ENCODE results near the gene ACADS. TPM values are rescaled to one million over a fixed set of nuclear protein-coding genes. Genes with fewer than 3 reads are reported as not detected.

ACADS gene
- total RNA-seq, 1 donor from 2014 or later: 5.9 TPM

DNA sequence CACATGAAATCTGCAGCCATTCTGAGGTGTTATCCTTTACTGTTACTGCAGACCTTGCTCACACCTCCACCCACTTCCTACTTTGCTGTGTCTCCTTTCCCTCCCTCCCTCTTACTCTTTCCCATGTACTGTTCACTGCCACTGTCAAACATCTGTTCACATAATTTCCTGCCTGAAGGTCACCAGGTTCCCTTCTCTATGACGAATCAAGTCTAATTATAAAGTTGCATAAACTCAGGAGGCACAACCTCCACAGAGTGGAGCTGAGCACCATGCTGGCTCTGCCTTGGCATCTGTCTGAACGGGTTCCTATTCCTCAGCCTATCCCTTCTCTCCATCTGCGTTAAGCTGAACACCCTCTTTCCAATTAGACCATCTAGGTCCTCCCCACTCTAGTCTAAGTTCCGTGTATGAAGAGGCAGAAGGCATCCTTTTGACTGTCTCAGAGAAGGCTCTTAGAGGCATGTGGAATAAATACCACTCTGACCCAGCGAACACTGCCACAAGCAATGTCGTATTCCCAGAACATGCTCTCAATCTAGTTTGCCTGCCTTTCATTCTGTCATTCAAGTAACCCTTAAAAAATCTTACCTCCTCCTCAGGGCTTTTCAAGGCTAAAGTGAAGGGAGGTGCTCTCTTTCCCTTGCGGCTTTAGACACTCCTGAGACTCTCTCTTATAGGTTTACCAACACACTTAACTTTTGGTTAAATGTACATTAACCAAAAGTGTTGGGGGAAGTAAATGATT, 48.7 kb downstream of the ACADS start:
- no peak overlapping the region for H3K27ac Mint-ChIP-seq (ENCODE audit: unreplicated experiment)
- no peaks in the 10 kb centered on the region for H3K9me3 Mint-ChIP-seq
- TF ChIP-seq CTCF (conservative IDR thresholded peaks at IDR 0.05): no peak
- no peak for DNase-seq (ENCODE audit: low read depth, low spot score)
- peaks cover 3% of the 10 kb centered on the region for H3K36me3 Mint-ChIP-seq (ENCODE audit: low read depth)
- H3K4me3 Mint-ChIP-seq: no peak overlapping the region
- peaks cover 19% of the 10 kb centered on the region for H3K27me3 Mint-ChIP-seq (ENCODE audit: low read depth)
- peaks cover 50% of the 10 kb centered on the region for H3K4me1 Mint-ChIP-seq

- TF ChIP-seq CTCF (conservative IDR thresholded peaks at IDR 0.05): peak; percentile 54
- H3K9me3 Mint-ChIP-seq: no peaks in the 10 kb centered on the region
- no peaks in the 10 kb centered on the region for H3K36me3 Mint-ChIP-seq (ENCODE audit: low read depth)
- DNase-seq (ENCODE audit: low read depth, low spot score): no peak
- no peak overlapping the region for H3K4me3 Mint-ChIP-seq
- peaks cover 15% of the 10 kb centered on the region for H3K27me3 Mint-ChIP-seq (ENCODE audit: low read depth)
- peaks cover 41% of the 10 kb centered on the region for H3K4me1 Mint-ChIP-seq
- peak overlapping the region; percentile 35 for H3K27ac Mint-ChIP-seq (ENCODE audit: unreplicated experiment)
Measured at GRCh38 chr12:120775862-120776552, 50.4 kb downstream of the ACADS start.

- no peak for TF ChIP-seq CTCF (conservative IDR thresholded peaks at IDR 0.05)
- Mint-ChIP-seq H3K27me3 (ENCODE audit: low read depth) (no peaks in the 10 kb centered on the region), H3K27ac (ENCODE audit: unreplicated experiment) (no peak overlapping the region), H3K36me3 (ENCODE audit: low read depth) (peaks cover 13% of the 10 kb centered on the region), H3K4me3 (no peak overlapping the region), H3K4me1 (no peaks in the 10 kb centered on the region), H3K9me3 (no peaks in the 10 kb centered on the region)
- DNase-seq (ENCODE audit: low read depth, low spot score): no peak
Measured at GRCh38 chr12:120783197-120783596, 57.6 kb downstream of the ACADS start.

DNA sequence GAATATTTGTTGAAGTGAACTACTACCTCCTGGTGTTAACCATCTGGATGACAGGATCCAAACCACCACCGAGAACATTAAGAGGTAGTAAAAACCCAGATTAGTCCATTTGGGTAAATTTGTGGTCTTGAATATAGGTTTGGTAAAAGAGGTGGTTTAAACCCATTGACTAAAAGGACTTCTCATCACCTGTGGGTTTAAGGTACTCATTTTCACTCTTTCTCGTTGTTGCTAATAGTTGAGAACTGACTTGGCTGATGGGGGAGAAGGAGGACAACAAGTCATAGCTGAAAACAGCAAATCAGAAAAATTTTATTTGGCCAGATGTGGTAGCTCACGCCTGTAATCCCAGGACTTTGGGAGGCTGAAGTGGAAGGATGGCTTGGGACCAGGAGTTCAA, 59.2 kb downstream of the ACADS start:
- Mint-ChIP-seq H3K4me1 (no peaks in the 10 kb centered on the region), H3K9me3 (no peaks in the 10 kb centered on the region), H3K4me3 (no peak overlapping the region), H3K27ac (ENCODE audit: unreplicated experiment) (no peak overlapping the region), H3K36me3 (ENCODE audit: low read depth) (peaks cover 13% of the 10 kb centered on the region), H3K27me3 (ENCODE audit: low read depth) (no peaks in the 10 kb centered on the region)
- DNase-seq (ENCODE audit: low read depth, low spot score): no peak
- TF ChIP-seq CTCF (conservative IDR thresholded peaks at IDR 0.05): no peak

- H3K27ac Mint-ChIP-seq (ENCODE audit: unreplicated experiment): no peak overlapping the region
- peaks cover 2% of the 10 kb centered on the region for H3K9me3 Mint-ChIP-seq
- H3K27me3 Mint-ChIP-seq (ENCODE audit: low read depth): no peaks in the 10 kb centered on the region
- no peak for DNase-seq (ENCODE audit: low read depth, low spot score)
- H3K4me1 Mint-ChIP-seq: peaks cover 10% of the 10 kb centered on the region
- TF ChIP-seq CTCF (conservative IDR thresholded peaks at IDR 0.05): no peak
- peaks cover 12% of the 10 kb centered on the region for H3K36me3 Mint-ChIP-seq (ENCODE audit: low read depth)
- H3K4me3 Mint-ChIP-seq: no peak overlapping the region
Measured at GRCh38 chr12:120787889-120788288, 62.3 kb downstream of the ACADS start.

Other genes starting within 250 kb of the ACADS start
- 375 and 382 TPM in 2 replicates for gene DYNLL1, start 229.7 kb upstream of the ACADS start, total RNA-seq
- gene COQ5, start 196.7 kb upstream of the ACADS start, total RNA-seq: 38.5 and 39.0 TPM in 2 replicates
- 134 and 149 TPM in 2 replicates for gene RNF10, start 191.5 kb upstream of the ACADS start, total RNA-seq
- 49.7 and 55.8 TPM in 2 replicates for gene POP5, start 144.4 kb upstream of the ACADS start, total RNA-seq
- gene CABP1, start 85.2 kb upstream of the ACADS start, total RNA-seq: 1.1 and 1.2 TPM in 2 replicates
- gene MLEC, start 38.7 kb upstream of the ACADS start, total RNA-seq: 165 and 167 TPM in 2 replicates
- 79.7 and 80.0 TPM in 2 replicates for gene UNC119B, start 15.4 kb upstream of the ACADS start, total RNA-seq
- gene SPPL3, start 178.5 kb downstream of the ACADS start, total RNA-seq: 56.8 and 65.1 TPM in 2 replicates